ENCODE data around the gene EID2.

The EID2 gene

GRCh38 chr19:39502640-39503417, 37.1 kb downstream of the EID2 start:
- DNase-seq (ENCODE audit: low spot score) = peak; percentile 69

GRCh38 chr19:39501340-39501739, 38.6 kb downstream of the EID2 start:
- no peak for DNase-seq (ENCODE audit: low spot score)

- DNase-seq (ENCODE audit: low spot score) = no peak
Observed at GRCh38 chr19:39500543-39500942, 39.4 kb downstream of the EID2 start.

GRCh38 chr19:39499932-39500331, 40.0 kb downstream of the EID2 start:
- no peak for DNase-seq (ENCODE audit: low spot score)

- no peak for DNase-seq (ENCODE audit: low spot score)
Observed at GRCh38 chr19:39498798-39499642, 40.9 kb downstream of the EID2 start, which contains the start of gene DLL3. TSS of gene DLL3 (plus strand) at chr19:39498947. CDS start at chr19:39498975, 28 bp downstream.

GRCh38 chr19:39497996-39498797, 41.8 kb downstream of the EID2 start:
- DNase-seq (ENCODE audit: low spot score) = peak; percentile 21

- no peak for DNase-seq (ENCODE audit: low spot score)
Observed at GRCh38 chr19:39497701-39497995, 42.3 kb downstream of the EID2 start.

GRCh38 chr19:39496063-39496462, 43.9 kb downstream of the EID2 start:
- DNase-seq (ENCODE audit: low spot score) = no peak

- DNase-seq (ENCODE audit: low spot score) = no peak
Observed at GRCh38 chr19:39494661-39495060, 45.3 kb downstream of the EID2 start.

GRCh38 chr19:39492788-39493187, 47.2 kb downstream of the EID2 start:
- no peak for DNase-seq (ENCODE audit: low spot score)

- DNase-seq (ENCODE audit: low spot score) = no peak
Observed at GRCh38 chr19:39492225-39492624, 47.7 kb downstream of the EID2 start.

GRCh38 chr19:39489756-39490155, 50.2 kb downstream of the EID2 start:
- DNase-seq (ENCODE audit: low spot score) = no peak
